ENCODE data around the gene FAM241A.

Gene FAM241A

DNA sequence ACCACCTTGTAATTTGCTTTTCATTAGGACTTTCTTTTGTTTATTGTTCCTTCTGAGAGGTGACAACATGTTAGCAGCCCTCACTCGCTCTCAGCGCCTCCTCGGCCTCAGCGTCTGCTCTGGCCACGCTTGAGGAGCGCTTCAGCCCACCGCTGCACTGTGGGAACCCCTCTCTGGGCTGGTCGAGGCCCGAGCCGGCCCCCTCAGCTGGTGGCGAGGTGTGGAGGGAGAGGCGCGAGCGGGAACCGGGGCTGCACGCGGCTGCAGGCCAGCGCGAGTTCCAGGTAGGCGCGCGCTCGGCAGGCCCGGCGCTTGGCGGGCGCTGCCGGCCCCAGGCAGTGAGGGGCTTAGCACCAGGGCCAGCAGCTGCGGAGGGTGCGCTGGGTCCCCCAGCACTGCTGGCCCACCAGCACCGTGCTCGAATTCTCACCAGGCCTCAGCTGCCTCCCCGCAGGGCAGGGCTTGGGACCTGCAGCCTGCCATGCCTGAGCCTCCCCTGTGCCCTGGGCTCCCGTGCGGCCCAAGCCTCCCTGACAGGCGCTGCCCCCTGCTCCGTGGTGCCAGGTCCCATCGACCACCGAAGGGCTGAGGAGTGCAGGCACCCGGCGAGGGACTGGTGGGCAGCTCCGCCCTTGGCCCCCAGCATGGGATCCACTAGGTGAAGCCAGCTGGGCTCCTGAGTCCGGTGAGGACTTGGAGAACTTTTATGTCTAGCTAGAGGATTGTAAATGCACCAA lies 77.1 kb downstream of the FAM241A start:
- DNase-seq = no peak

DNA sequence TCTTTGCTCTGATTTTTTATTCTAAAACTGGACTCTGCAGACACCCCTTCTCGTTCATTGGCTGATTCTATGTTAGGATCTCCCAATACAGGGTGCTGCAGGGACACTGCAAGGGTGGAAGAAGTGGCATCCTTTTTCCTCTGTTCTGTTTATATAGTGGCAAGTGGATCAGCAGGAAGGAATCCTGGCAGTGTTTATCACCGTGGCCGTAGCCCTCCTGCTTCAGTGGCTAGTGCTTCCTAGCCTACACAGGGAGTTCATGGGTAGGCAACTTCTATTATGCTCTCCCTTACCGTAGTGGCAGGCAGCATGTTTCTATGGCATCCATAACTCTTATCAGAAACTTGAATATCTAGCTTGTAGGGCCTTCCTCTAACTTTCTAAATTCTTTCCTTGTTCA lies 79.9 kb downstream of the FAM241A start:
- no peak for DNase-seq

GRCh38 chr4:112230879-112231778 lies 85.9 kb downstream of the FAM241A start:
- DNase-seq = peak; percentile 98

DNA sequence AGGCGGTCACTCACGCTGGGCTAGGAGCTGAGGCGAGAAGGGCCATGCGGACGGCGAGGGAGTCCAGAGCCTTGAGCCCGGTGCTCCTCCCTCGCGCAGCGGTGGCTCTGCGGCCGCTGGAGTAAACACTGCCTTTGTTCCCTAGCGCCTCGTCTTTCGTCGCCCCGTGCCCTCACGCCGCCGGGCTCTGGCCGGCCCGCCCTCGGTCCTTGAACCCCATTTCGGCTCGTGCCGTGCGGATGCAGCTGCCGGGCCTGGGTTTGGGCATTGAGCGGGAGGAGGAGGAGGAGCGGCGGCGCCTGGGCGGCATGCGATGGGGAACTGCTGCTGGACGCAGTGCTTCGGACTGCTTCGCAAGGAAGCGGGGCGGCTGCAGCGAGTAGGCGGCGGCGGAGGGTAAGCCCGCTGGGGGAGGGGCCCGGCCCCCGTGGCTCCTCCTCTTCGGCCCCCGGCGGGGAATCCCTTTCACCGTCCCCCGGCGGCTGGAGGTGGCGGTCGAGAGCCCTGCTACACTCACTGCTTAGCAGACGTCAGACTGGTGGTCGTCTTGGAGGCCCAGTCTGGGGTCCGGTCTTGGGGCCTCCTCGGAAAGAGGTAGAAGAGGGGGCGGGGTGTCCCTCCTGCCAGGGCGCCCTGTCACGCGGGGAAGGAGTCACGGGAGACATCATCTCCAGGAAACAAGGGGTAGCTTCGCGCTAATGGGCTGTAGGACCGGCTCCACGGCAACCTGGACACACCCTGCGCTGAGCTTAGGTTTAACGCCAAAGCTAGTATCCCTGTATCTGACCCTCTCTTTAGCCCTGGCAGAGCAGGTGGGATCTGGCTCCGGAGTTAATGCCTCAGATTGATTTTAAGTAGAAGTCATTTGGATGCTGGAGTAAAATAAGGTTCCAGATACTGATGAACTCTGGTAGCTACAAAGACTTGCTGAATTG lies 86.8 kb downstream of the FAM241A start, which contains the start of gene AP1AR:
Gene AP1AR (plus strand): TSS at position 9 of the 935 bp plus-strand sequence. CDS start 305 bp downstream, at position 314.
- DNase-seq = peak; percentile 88

DNA sequence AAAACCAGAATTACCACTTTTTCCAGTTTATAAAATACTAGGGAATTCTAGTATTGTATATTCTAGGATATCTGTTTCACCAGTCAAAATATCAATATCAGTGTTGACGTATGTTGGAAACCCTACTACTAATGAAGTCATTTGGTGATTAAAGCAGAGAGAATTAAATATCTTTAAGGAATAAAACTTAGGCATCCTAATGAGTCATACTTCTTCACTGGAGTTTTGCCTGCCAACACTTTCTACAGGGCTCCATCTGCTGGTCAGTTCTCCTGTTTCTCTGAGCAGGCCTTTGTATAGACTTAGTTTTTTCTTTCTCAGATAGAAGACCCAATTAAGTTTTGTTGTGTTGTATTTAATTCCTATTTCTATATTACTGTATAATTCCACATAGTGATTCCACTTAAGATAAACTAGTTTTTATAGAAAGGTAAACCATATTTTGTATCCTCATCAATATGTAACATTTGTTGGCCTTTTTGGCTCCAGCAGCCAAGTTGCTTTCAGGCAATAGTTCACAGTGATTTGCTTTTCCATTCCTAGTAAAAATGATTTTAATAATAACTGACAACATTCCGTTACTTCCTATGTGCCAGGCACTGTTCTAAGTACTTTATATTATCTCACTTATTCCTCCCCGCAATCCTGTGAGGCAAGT lies 89.8 kb downstream of the FAM241A start:
- peak; percentile 79 for DNase-seq

- DNase-seq = no peak
These were observed 90.8 kb downstream of the FAM241A start for GRCh38 chr4:112236040-112236439.

- no peak for DNase-seq
These were observed 93.6 kb downstream of the FAM241A start for GRCh38 chr4:112238833-112239232.

Data from inflammatory macrophage treated with lipopolysaccharide for 4 hours (primary cell).